Breast epithelium (tissue), 3 donors: ENCODE data around the gene HOXB6.

ENCODE experiments used
- CTCF ChIP-seq, 3 donors: fragments of 450-650 bp; IDR thresholded peaks; one replicate each; pipeline ENCODE4 v1.5.1; 2016 to 2017; ENCODE audit warnings: antibody characterized with exemption in 3 of 3, mild to moderate bottlenecking in 3 of 3, moderate library complexity in 3 of 3
- POLR2A ChIP-seq: fragments of 450-650 bp; IDR thresholded peaks from one replicate; pipeline ENCODE4 v1.6.1; 2016; ENCODE audit warnings: antibody characterized with exemption, mild to moderate bottlenecking, moderate library complexity

DNA sequence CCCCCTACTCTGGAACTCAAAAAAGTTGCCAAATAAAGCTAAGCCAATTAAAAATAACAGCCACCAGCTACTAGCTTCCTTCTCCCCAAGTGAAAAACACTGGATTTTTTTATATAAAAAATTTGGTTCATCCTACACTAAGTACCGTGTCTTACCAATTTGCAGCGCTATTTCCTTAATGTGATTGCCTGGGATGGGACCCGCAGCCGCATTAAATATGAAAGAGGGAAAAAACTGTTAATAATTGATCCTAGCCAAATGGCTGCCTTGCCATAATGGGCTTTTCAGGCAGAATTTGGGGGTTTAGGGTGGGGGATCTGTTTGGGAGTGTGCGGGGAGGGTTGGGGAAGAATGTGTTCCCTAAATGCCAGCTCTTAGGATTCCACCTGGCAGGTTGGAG is 19.3 kb upstream of the HOXB6 start:
- TF ChIP-seq CTCF (IDR thresholded peaks at IDR 0.05), result no peak
- no peak for TF ChIP-seq POLR2A
